ENCODE data around the gene INSRR.

INSRR gene

DNA sequence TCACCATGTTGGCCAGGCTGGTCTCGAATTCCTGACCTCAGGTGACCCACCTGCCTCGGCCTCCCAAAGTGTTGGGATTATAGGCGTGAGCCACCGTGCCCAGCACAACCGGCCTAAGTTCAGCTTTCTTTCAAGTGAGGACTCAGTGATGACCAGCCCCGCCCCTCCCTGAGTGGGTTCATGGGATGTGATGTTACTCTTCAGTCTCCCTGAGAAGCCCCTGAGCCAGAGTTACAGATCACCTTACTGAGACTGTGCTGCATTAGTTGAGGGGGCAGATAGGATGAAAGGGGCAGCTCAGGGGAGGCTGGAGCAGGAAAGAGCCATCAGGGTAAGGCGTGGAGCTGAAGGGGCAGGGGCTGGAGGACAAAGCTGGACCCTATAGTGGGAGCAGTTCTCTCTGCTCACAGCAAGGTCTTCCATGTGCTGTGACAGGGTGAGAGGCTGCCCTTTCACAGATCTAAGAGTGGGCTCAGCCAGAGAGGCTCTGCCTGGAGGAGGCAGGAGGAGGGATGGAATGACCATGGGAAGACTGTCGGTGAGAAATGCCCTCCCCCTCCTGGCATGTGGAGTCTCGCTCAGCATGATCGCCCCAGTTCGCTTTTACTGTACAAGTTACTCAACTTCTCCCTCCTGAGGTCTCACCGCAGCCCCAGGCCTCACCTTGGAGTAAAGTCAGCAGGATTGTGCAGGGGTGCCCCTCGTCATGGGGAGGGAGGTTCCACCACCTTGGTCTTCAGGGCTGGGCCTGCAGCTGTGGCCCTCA is 55.6 kb downstream of the INSRR start:
- no peak for DNase-seq

DNA sequence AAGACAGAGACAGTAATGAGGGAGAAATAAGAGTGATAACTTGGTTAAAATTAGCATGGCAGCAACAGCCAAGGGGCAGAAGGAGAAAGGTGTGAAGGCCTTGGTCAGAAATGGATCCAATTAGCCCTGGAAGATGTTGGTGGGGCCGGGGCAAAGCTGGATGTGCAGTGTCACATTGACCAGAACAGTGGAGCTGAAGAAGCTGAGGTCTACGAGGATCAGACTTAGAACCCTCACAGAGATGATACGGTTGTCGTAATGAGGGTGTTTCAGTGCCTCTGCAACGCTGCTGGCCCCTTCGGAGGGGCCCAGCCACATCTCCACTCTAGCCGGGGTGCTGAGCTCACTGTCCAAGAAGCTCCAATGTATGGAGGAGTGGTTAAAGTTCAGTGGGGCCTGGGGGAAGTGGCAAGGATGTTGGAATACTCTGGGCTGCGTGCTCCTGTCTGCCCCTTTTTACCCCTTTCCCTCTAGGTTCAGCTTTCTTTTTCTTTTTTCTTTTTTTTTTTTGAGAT is 56.4 kb downstream of the INSRR start:
- DNase-seq = no peak

- DNase-seq = no peak
These were observed 57.4 kb downstream of the INSRR start for GRCh38 chr1:156801409-156802121.

GRCh38 chr1:156797212-156797871 is 61.6 kb downstream of the INSRR start:
- peak; percentile 8 for DNase-seq

DNA sequence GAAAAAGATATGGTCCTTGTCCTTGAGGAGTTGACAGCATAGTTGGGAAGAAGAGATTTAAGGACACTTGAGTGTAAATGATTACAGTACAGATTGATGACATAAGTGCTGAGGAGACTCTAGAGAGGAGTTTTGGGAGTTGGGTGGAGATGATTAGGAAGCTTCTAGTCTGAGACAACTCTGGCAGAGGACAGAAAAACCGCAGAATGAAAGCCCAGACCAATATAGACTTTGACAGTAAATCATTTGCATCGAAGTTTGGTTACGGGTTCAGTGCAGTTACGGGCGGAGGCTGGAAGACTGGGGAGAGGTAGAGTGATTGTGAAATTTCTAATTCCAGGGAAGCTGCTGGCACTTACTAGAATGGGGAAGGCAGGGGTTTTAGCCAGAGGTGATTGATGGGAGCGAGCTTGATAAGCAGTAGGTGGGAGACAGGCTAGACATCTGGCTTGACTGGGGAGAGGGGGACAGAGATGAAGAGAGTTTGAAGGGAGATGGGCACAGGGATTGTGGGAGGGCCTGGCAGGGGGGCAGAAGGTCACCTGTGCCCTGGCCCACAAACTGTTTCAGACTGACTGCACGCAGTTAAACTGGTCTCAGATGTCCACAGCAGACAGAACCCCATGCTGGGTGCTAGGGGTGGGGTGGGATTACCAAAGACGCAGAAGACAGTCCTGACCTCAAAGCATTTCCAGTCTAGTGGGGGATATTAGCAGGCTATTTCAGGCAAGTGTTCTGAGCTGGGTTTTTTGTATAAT is 62.4 kb downstream of the INSRR start:
- no peak for DNase-seq

GRCh38 chr1:156795787-156796186 is 63.1 kb downstream of the INSRR start:
- DNase-seq = no peak

DNA sequence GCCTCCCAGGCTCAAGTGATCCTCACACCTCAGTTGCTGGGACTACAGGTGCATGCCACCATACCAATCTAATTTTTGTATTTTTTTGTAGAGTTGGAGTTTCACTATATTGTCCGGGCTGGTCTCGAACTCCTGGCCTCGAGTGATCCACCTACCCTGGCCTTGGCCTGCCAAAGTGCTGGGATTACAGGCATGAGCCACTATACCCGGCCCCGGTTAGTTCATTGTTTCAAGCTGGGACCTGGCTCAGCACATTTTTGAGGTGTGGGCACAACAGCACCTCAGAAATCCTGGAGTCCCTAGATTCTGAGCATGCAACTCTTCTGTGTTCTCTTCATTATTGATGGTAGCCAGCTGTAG is 63.6 kb downstream of the INSRR start:
- DNase-seq = no peak

GRCh38 chr1:156794506-156795373 is 64.2 kb downstream of the INSRR start:
- no peak for DNase-seq

Data from NCI-H1436 (cell line).